ENCODE results near the gene LTB.

LTB gene

GRCh38 chr6:31531162-31531561 lies 51.1 kb downstream of the LTB start:
- no peak for DNase-seq (ENCODE audit: low read depth)

- no peak for DNase-seq (ENCODE audit: low read depth)
Measured at GRCh38 chr6:31530659-31531058, 51.6 kb downstream of the LTB start.
